ENCODE data around the gene CENPM.

The CENPM gene

GRCh38 chr22:41900652-41901312 lies 46.2 kb downstream of the CENPM start:
- no peak for DNase-seq (ENCODE audit: low read depth in 2 of 2)

GRCh38 chr22:41899992-41900651 lies 46.8 kb downstream of the CENPM start:
- DNase-seq (ENCODE audit: low read depth in 2 of 2), result no peak

- DNase-seq (ENCODE audit: low read depth in 2 of 2), result no peak
Observed at GRCh38 chr22:41899110-41899509, 47.8 kb downstream of the CENPM start.

GRCh38 chr22:41898645-41899044 lies 48.3 kb downstream of the CENPM start:
- DNase-seq (ENCODE audit: low read depth in 2 of 2), result no peak

GRCh38 chr22:41893591-41894375 lies 53.2 kb downstream of the CENPM start:
- no peak for DNase-seq (ENCODE audit: low read depth in 2 of 2)

- no peak for DNase-seq (ENCODE audit: low read depth in 2 of 2)
Observed at GRCh38 chr22:41892721-41893120, 54.2 kb downstream of the CENPM start.

GRCh38 chr22:41891407-41891806 lies 55.5 kb downstream of the CENPM start:
- no peak for DNase-seq (ENCODE audit: low read depth in 2 of 2)
